Mesendoderm (in vitro differentiated cells): ENCODE data around the gene NANOS1.

Experiments
- DNase-seq: peaks from one replicate; pipeline ENCODE4 v3.0.0; 2013
- H2AK5ac ChIP-seq: 2 replicates; pipeline ENCODE4 v1.6.1; 2013; ENCODE audit warnings: low read length, inconsistent platforms
- H2BK120ac ChIP-seq: 2 replicates; pipeline ENCODE4 v1.6.1; 2013; ENCODE audit warnings: low read depth, mild to moderate bottlenecking, low read length, moderate library complexity, mixed read lengths
- H2BK15ac ChIP-seq: replicated peaks from 2 replicates; pipeline ENCODE4 v1.6.1; 2013; ENCODE audit warnings: low read depth, mild to moderate bottlenecking, moderate library complexity
- H2BK5ac ChIP-seq: 2 replicates; pipeline ENCODE4 v1.6.1; 2013; ENCODE audit warnings: low read length, inconsistent platforms
- H3K18ac ChIP-seq: 2 replicates; pipeline ENCODE4 v1.6.1; 2013; ENCODE audit warnings: mild to moderate bottlenecking, low read length, mixed read lengths
- H3K23ac ChIP-seq: one replicate; pipeline ENCODE4 v1.6.1; 2013; ENCODE audit warnings: low read length
- H3K27ac ChIP-seq: 2 replicates; pipeline ENCODE4 v1.5.1; 2013; ENCODE audit warnings: low read depth, mild to moderate bottlenecking, inconsistent platforms, low read length, moderate library complexity
- H3K27me3 ChIP-seq: 2 replicates; pipeline ENCODE4 v1.6.1; 2013; ENCODE audit warnings: low read length, control low read depth, mild to moderate bottlenecking, inconsistent platforms; ENCODE audit not compliant: insufficient read depth, poor library complexity
- H3K36me3 ChIP-seq: 2 replicates; pipeline ENCODE4 v1.6.1; 2013; ENCODE audit warnings: low read length, inconsistent platforms; ENCODE audit not compliant: control insufficient read depth, insufficient read depth
- H3K4ac ChIP-seq: one replicate; pipeline ENCODE4 v1.6.1; 2013; ENCODE audit warnings: low read depth, mild to moderate bottlenecking, low read length, moderate library complexity
- H3K4me1 ChIP-seq: 2 replicates; pipeline ENCODE4 v1.6.1; 2013; ENCODE audit warnings: low read depth, low read length, inconsistent platforms; ENCODE audit not compliant: control insufficient read depth
- H3K4me2 ChIP-seq: 2 replicates; pipeline ENCODE4 v1.6.1; 2013; ENCODE audit warnings: low read length
- H3K4me3 ChIP-seq: 2 replicates; pipeline ENCODE4 v1.5.1; 2013; ENCODE audit warnings: mild to moderate bottlenecking, low read length
- H3K56ac ChIP-seq: one replicate; pipeline ENCODE4 v1.6.1; 2013; ENCODE audit warnings: low read length
- H3K79me1 ChIP-seq: 2 replicates; pipeline ENCODE4 v1.6.1; 2013; ENCODE audit warnings: low read length, inconsistent platforms
- H3K79me2 ChIP-seq: 2 replicates; pipeline ENCODE4 v1.6.1; 2013; ENCODE audit warnings: mild to moderate bottlenecking, low read length; ENCODE audit not compliant: control insufficient read depth, insufficient read depth
- H3K9ac ChIP-seq: 2 replicates; pipeline ENCODE4 v1.6.1; 2013; ENCODE audit warnings: low read length, inconsistent platforms
- H4K5ac ChIP-seq: one replicate; pipeline ENCODE4 v1.6.1; 2013; ENCODE audit warnings: low read length
- H4K8ac ChIP-seq: one replicate; pipeline ENCODE4 v1.6.1; 2013; ENCODE audit warnings: low read depth, mild to moderate bottlenecking, control low read depth, low read length, moderate library complexity
- WGBS: extraction: QIAGEN DNeasy Blood & Tissue Kit; methylation state at CpG from one replicate; pipeline ENCODE4 v1.1.7; 2013; ENCODE audit warnings: low lambda C conversion rate, missing lambda C conversion rate; ENCODE audit not compliant: insufficient coverage; ENCODE audit errors: extremely low coverage; 5-methylcytosine and 5-hydroxymethylcytosine counted together

Gene NANOS1

GRCh38 chr10:118994321-118994720, 35.2 kb upstream of the NANOS1 start:
- no peak overlapping the region for H3K4me2 ChIP-seq
- no peak overlapping the region for H3K56ac ChIP-seq
- H2AK5ac ChIP-seq, result no peak overlapping the region
- DNase-seq, result no peak
- H4K8ac ChIP-seq, result no peak overlapping the region
- no peak overlapping the region for H2BK120ac ChIP-seq
- H3K79me2 ChIP-seq, result no peaks in the 10 kb centered on the region
- H3K9ac ChIP-seq, result no peak overlapping the region
- no peaks in the 10 kb centered on the region for H3K27me3 ChIP-seq
- no CpG with 5 or more reads among the region's 2 CpGs for WGBS
- H3K18ac ChIP-seq, result no peak overlapping the region
- no peaks in the 10 kb centered on the region for H3K36me3 ChIP-seq
- H3K4me1 ChIP-seq, result no peaks in the 10 kb centered on the region
- H3K79me1 ChIP-seq, result no peaks in the 10 kb centered on the region
- no peak overlapping the region for H4K5ac ChIP-seq
- no peak overlapping the region for H3K4me3 ChIP-seq
- H2BK15ac ChIP-seq, result no peak overlapping the region
- H3K23ac ChIP-seq, result no peak overlapping the region
- H2BK5ac ChIP-seq, result no peak overlapping the region
- H3K27ac ChIP-seq, result no peak overlapping the region
- no peak overlapping the region for H3K4ac ChIP-seq

- Histone ChIP-seq H3K36me3 (no peaks in the 10 kb centered on the region), H3K4ac (no peak overlapping the region), H3K9ac (no peak overlapping the region), H3K4me3 (no peak overlapping the region), H3K4me1 (no peaks in the 10 kb centered on the region), H3K4me2 (no peak overlapping the region), H3K27me3 (no peaks in the 10 kb centered on the region), H3K56ac (no peak overlapping the region), H2BK5ac (no peak overlapping the region), H2AK5ac (no peak overlapping the region), H4K8ac (no peak overlapping the region), H3K79me1 (no peaks in the 10 kb centered on the region), H4K5ac (no peak overlapping the region), H3K18ac (no peak overlapping the region), H3K23ac (no peak overlapping the region), H3K79me2 (no peaks in the 10 kb centered on the region), H3K27ac (no peak overlapping the region), H2BK120ac (no peak overlapping the region), H2BK15ac (no peak overlapping the region)
- WGBS, result no CpG with 5 or more reads among the region's 10 CpGs
- DNase-seq, result no peak
These were observed 33.8 kb upstream of the NANOS1 start for GRCh38 chr10:118995739-118996138.

DNA sequence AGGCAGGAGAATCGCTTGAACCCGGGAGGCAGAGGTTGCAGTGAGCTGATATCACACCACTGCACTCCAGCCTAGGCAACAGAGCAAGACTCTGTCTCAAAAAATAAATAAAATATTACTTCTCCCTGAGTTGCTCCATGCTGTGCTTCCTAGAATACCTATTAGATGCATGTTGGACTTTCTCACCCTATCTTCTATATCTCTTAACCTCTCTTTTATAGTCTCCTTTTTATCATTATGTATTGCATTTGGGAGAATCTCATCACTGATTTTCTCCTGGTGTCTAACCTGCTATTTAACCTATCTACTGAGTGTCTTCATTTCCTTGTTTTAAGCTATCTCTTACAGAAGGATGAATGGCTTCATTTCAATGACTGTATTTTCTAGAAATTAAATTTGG, 32.1 kb upstream of the NANOS1 start:
- no peak overlapping the region for H2BK15ac ChIP-seq
- H3K36me3 ChIP-seq, result no peaks in the 10 kb centered on the region
- no peak overlapping the region for H2BK120ac ChIP-seq
- H3K9ac ChIP-seq, result no peak overlapping the region
- H3K23ac ChIP-seq, result no peak overlapping the region
- no peak overlapping the region for H3K4me2 ChIP-seq
- no peak overlapping the region for H2BK5ac ChIP-seq
- H3K56ac ChIP-seq, result no peak overlapping the region
- no peak overlapping the region for H2AK5ac ChIP-seq
- no peak overlapping the region for H3K18ac ChIP-seq
- H3K79me1 ChIP-seq, result no peaks in the 10 kb centered on the region
- no peak overlapping the region for H4K8ac ChIP-seq
- H3K79me2 ChIP-seq, result no peaks in the 10 kb centered on the region
- no peak overlapping the region for H3K4me3 ChIP-seq
- H4K5ac ChIP-seq, result no peak overlapping the region
- H3K27me3 ChIP-seq, result no peaks in the 10 kb centered on the region
- no peaks in the 10 kb centered on the region for H3K4me1 ChIP-seq
- H3K27ac ChIP-seq, result no peak overlapping the region
- no peak for DNase-seq
- no peak overlapping the region for H3K4ac ChIP-seq
- WGBS, result no CpG with 5 or more reads among the region's 2 CpGs

GRCh38 chr10:118998183-118998582, 31.3 kb upstream of the NANOS1 start:
- Histone ChIP-seq H2AK5ac (no peak overlapping the region), H3K4me3 (no peak overlapping the region), H3K36me3 (no peaks in the 10 kb centered on the region), H3K18ac (no peak overlapping the region), H4K8ac (no peak overlapping the region), H3K4me2 (no peak overlapping the region), H3K79me1 (no peaks in the 10 kb centered on the region), H2BK5ac (no peak overlapping the region), H3K27ac (no peak overlapping the region), H3K9ac (no peak overlapping the region), H3K27me3 (no peaks in the 10 kb centered on the region), H4K5ac (no peak overlapping the region), H3K4ac (no peak overlapping the region), H2BK15ac (no peak overlapping the region), H3K4me1 (no peaks in the 10 kb centered on the region), H3K79me2 (no peaks in the 10 kb centered on the region), H3K56ac (no peak overlapping the region), H3K23ac (no peak overlapping the region), H2BK120ac (no peak overlapping the region)
- no CpG with 5 or more reads among the region's 5 CpGs for WGBS
- DNase-seq, result no peak

DNA sequence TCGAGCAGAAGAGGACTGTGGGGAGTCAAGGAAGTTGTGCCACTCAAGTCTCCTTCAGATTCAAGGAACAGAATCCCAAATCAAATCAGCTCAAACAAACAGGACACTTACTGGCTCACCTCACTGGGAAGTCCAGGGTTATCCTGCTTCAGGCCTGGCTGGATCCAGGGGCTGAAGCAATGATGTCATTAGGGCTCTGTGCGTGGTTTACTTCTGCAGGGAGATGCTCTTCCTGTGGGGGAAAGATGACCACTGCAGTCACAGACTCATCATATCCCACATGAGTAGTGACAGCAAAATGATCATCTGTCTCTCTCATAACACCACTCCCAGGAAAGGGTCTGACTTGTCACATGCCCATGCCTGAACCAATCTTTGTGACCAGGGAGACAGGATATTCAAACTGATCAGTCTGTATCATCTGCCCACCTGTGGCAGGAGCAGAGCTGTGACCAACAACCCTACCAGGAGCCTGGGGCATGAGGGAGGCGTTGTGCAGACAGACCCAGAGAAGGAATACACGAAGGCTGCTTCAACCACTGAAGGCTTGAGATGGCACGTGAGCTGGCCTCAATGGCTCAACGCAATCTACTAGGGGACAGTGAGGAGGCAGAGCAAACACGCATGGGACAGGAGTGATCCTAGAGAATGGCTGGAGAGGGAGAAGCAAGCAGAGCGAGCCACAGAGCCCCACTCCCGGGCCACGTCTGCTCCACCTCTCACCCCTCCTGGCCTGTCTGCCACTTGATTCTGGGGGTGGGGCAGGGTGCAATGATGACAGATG, 27.6 kb upstream of the NANOS1 start:
- Histone ChIP-seq H2BK5ac (no peak overlapping the region), H3K23ac (no peak overlapping the region), H3K27me3 (no peaks in the 10 kb centered on the region), H3K56ac (no peak overlapping the region), H3K18ac (no peak overlapping the region), H3K4ac (no peak overlapping the region), H3K4me2 (no peak overlapping the region), H4K5ac (no peak overlapping the region), H3K79me1 (no peaks in the 10 kb centered on the region), H2AK5ac (no peak overlapping the region), H3K27ac (no peak overlapping the region), H3K4me1 (no peaks in the 10 kb centered on the region), H3K9ac (no peak overlapping the region), H3K79me2 (no peaks in the 10 kb centered on the region), H2BK15ac (no peak overlapping the region), H2BK120ac (no peak overlapping the region), H4K8ac (no peak overlapping the region), H3K4me3 (no peak overlapping the region), H3K36me3 (no peaks in the 10 kb centered on the region)
- no CpG with 5 or more reads among the region's 10 CpGs for WGBS
- DNase-seq, result no peak
